Left cardiac atrium (tissue), 4 donors: ENCODE data around the gene SEC14L6. TPM values are rescaled to one million over a fixed set of nuclear protein-coding genes. Genes with fewer than 3 reads are reported as not detected.
A peak's percentile ranks its signal among the peaks of the same experiment; 100 is the strongest.
"Not testable (repeated sequence)": the region's sequence is repeated elsewhere in the genome, so short reads cannot be mapped to it uniquely, and the experiment has no call there.

Source experiments
- ATAC-seq, 2 donors: fragments of 200-7000 bp; cut with Tn5 transposase; one replicate each; pipeline ENCODE4 v1.9.1; 2020; ENCODE audit warnings: mild to moderate bottlenecking in 2 of 2, moderate library complexity in 2 of 2
- DNase-seq: peaks from one replicate; pipeline ENCODE4 v3.0.0-alpha.2; 2020
- intact Hi-C, 2 donors: fragments of 100-400 bp; cut with DNase I; formaldehyde crosslinking; loops; one replicate each; pipeline versions ENCODE4 v1.14.1 to v1.15.1; 2022 to 2023
- total RNA-seq, 2 donors: library from RNA; stranded (reverse); fragmentation: NEBNext Ultra II Directional; extraction: Animal tissue kit (Norgen Biotek cat#: 25700); gene quantifications; one replicate each; pipeline ENCODE4 v1.2.1, GENCODE V29; 2021
- donor health status: DM: no; HTN: yes; CAD: no.
- donor health status: DM: no; HTN: yes; CAD: no; lungs with severe emphysema.
- donor health status: DM: yes; HTN: yes; CAD: no.
- donor health status: Dilated cardiomyopathy.

Gene SEC14L6
- total RNA-seq, 2 donors from 2014 or later: 0.08 to 0.56 TPM

DNA sequence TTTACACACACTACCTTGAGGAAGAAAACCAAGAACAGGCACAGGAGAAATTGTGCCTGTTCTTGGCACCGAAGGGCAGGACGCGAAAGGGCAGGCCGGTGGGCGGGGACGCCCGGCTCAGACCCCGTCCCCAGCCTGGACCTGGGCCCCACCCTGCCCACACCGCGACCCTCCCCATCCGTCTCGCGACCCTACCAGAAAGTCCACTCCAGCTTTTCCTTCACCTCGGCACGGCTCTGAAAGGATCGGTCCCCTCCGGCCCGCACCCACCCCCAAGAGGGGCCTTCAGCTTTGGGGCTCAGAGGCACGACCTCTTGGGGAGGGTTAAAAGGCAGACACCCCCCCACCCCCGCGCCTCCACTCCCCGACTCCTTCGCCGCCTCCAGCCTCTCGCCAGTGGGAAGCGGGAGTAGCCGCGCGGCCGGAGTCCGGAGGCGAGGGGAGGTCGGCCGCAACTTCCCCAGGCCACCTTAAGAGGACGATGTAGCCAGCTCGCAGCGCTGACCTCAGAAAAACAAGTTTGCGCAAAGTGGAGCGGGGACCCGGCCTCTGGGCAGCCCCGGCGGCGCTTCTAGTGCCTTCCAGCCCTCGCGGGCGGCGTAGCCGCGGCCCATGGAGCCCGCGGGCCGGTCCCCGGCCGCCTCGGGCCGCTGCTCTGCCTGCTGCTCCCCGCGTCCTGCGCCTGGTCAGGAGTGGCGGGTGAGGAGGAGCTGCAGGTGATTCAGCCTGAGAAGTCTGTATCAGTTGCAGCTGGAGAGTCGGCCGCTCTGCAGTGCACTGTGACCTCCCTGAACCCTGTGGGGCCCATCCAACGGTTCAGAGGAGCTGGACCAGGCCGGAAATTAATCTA lies 4.4 kb downstream of the SEC14L6 start:
- intact Hi-C loops: no loop called here
- peak; percentile 63 to 74 for ATAC-seq
- DNase-seq: no peak

GRCh38 chr22:30541511-30541910 lies 5.0 kb downstream of the SEC14L6 start:
- intact Hi-C loops, ATAC-seq, DNase-seq: not testable (repeated sequence)

DNA sequence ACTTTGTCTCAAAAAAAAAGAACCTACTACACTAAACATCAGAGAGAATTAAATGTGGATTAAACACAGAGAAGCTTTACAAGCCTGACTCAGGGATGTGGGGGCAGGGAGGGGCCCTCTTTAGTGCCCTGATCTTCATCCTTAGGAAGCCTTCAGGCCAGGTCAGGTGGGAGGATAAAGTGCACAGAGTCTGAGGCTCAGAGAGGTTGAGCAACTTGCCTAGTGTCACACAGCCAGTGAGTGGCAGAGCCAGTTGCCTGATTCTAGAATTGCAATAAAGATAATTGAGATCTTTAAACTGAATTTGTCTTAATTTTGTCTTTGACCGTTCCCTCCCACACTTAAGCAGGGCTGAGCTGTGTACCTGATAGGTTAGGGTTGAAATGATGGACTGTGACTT lies 7.2 kb downstream of the SEC14L6 start:
- intact Hi-C loops: no loop called here
- DNase-seq: no peak
- ATAC-seq: no peak

GRCh38 chr22:30538280-30538679 lies 8.3 kb downstream of the SEC14L6 start:
- no peak for ATAC-seq
- intact Hi-C loops: no loop called here
- DNase-seq: no peak

- ATAC-seq: no peak
- DNase-seq: no peak
- intact Hi-C loops: no loop called here
These were observed 9.3 kb downstream of the SEC14L6 start for GRCh38 chr22:30537083-30537731.

DNA sequence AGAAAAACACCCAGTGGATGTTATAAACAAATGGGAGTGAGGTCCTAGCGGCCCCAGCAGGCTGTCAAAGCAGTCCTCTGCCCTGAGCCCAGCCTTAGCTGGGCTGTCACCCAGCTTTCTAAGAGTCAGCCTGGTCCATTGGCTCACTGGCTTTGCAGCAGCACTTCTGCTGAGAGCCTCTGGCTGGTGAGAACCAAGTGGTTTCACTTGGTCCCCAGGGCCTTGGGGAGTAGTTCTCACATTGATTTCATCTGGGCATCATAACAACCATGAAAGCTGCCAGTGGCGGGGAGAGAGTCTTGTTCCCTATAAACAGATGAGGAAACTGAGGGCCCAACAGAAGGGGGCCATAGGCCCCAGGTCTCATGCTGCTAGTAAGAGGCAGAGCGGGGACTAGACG lies 11.4 kb downstream of the SEC14L6 start:
- DNase-seq (no peak), ATAC-seq (no peak)
- intact Hi-C loops: no loop called here

GRCh38 chr22:30531651-30532608 lies 14.6 kb downstream of the SEC14L6 start:
- no peak for ATAC-seq

DNA sequence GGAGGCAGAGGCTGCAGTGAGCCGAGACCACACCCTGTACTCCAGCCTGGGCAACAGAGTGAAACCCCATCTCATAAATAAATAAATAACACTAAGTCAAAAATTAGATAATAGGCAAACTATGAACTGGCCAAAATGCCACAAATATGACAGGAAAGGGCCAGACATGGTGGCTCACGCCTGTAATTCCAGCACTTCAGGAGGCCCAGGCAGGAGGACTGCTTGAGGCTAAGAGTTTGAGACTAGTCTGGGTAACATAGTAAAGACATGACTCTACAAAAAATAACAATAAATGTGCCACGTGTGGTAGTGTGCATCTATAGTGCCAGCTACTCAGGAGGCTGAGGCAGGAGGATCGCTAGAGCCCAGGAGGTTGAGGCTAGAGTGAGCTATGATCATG lies 19.9 kb downstream of the SEC14L6 start:
- ATAC-seq (no peak), DNase-seq (no peak)
- intact Hi-C loops: no loop called here

More at GRCh38 chr22:30531651-30532608, 14.6 kb downstream of the SEC14L6 start:
- intact Hi-C loops: no loop called here
- no peak for DNase-seq

DNA sequence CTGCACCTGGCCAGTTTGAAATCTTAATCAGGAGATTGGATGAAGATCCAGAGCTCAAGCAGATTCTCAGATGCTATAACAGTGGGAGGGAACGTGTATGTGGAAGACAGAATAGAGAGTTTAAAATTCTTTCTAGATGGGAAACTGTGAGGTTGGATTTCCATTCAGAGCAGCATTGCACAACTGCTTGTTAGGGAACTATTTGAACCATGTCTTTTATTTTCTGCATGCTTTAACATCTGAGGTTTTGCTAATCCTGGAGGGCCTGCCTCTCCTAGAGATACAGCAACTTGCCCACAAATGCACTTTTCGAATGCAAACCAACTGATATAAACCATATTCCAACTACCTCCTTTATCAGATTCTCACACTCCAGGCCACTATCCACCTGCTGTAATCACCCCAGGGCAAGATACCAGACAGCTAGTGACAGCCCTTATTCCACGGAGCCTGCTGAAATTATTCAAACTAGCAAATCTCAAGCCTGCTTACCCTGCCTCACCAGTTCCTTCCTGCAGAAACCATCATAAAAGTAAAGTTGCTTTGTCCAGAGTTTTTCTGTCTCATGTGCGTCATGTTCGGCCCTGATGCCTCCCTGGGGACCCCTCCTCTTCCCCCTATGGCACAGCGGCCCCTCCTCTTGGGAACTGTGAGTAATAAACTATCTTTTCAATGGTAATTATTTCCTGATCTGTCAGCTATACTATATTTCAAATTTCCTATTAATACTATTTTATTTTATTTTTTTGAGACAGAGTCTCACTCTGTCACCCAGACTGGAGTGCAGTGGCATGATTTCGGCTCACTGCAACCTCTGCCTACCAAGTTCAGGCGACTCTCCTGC lies 22.7 kb downstream of the SEC14L6 start:
- ATAC-seq (no peak), DNase-seq (no peak)
- intact Hi-C loops: no loop called here

GRCh38 chr22:30521368-30522156 lies 25.0 kb downstream of the SEC14L6 start:
- ATAC-seq: no peak
- intact Hi-C loops: no loop called here
- no peak for DNase-seq

- intact Hi-C loops: no loop called here
- DNase-seq: no peak
- no peak for ATAC-seq
These were observed 26.6 kb downstream of the SEC14L6 start for GRCh38 chr22:30519842-30520425.

DNA sequence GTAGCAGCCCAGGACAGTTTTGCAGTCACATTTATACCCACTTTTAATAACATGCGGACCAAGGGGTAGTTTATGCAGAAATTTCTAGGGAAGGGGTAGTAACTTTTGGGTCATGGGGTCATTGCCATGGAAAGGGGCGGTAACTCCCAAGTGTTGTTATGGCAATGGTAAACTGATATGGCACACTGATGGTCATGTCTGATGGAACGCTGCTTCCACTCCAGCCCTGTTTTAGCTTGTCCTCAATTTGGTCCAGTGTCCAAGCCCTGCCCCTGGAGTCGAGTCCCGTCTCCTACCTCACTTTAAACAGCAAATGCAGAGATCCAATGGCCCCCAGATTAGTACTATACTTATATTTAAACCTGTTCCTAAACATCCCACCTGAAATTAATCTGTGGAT lies 29.8 kb downstream of the SEC14L6 start:
- intact Hi-C loops: no loop called here
- ATAC-seq (no peak), DNase-seq (no peak)

- intact Hi-C loops: no loop called here
- DNase-seq (no peak), ATAC-seq (no peak)
These were observed 30.3 kb downstream of the SEC14L6 start for GRCh38 chr22:30516273-30516672.

GRCh38 chr22:30514252-30514651 lies 32.3 kb downstream of the SEC14L6 start:
- ATAC-seq (no peak), DNase-seq (no peak)
- intact Hi-C loops: no loop called here

DNA sequence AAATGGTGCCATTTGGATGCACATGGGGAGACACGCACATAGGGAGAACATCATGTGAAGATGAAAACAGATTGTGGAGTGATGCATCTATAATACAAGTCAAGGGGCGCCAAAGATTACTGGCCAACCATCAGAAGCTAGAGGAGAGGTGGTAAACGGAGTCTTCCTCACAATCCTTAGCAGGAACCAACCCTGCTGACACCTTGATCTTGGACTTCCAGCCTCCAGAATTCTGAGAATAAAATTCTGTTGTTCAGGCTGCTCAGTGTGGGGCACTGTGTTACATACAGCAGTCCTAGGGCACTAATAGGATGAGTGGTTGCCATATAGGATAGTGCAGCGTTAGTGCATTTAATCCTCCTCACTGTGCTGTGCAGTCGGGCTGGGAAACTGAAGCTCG lies 33.1 kb downstream of the SEC14L6 start:
- intact Hi-C loops: no loop called here
- ATAC-seq (no peak), DNase-seq (no peak)

- DNase-seq (no peak), ATAC-seq (no peak)
These were observed 34.6 kb downstream of the SEC14L6 start for GRCh38 chr22:30511911-30512310.

GRCh38 chr22:30511109-30511508 lies 35.4 kb downstream of the SEC14L6 start:
- intact Hi-C loops: no loop called here
- ATAC-seq (no peak), DNase-seq (no peak)

More at GRCh38 chr22:30511911-30512310, 34.6 kb downstream of the SEC14L6 start:
- intact Hi-C loops: no loop called here

GRCh38 chr22:30508216-30508615 lies 38.3 kb downstream of the SEC14L6 start:
- DNase-seq (no peak), ATAC-seq (no peak)
- intact Hi-C loops: no loop called here
